ENCODE data around the gene LRP11. TPM values are rescaled to one million over a fixed set of nuclear protein-coding genes. Genes with fewer than 3 reads are reported as not detected.
A peak's percentile ranks its signal among the peaks of the same experiment; 100 is the strongest.

Gene LRP11
- total RNA-seq, 1 donor = 97.2 TPM

GRCh38 chr6:149901444-149902140 lies 37.4 kb upstream of the LRP11 start:
- TF ChIP-seq CTCF (IDR thresholded peaks at IDR 0.05; ENCODE audit: insufficient read depth, low read depth, low read length) = no peak
- no peak overlapping the region for H3K4me3 ChIP-seq (ENCODE audit: low read depth, low read length)
- DNase-seq (ENCODE audit: low read depth) = no peak

- TF ChIP-seq CTCF (IDR thresholded peaks at IDR 0.05; ENCODE audit: insufficient read depth, low read depth, low read length) = no peak
- DNase-seq (ENCODE audit: low read depth) = no peak
- no peak overlapping the region for H3K4me3 ChIP-seq (ENCODE audit: low read depth, low read length)
Observed at GRCh38 chr6:149900620-149901443, 36.7 kb upstream of the LRP11 start.

- no peak for DNase-seq (ENCODE audit: low read depth)
- TF ChIP-seq CTCF (IDR thresholded peaks at IDR 0.05; ENCODE audit: insufficient read depth, low read depth, low read length) = no peak
- no peak overlapping the region for H3K4me3 ChIP-seq (ENCODE audit: low read depth, low read length)
Observed at GRCh38 chr6:149899926-149900619, 35.9 kb upstream of the LRP11 start.

GRCh38 chr6:149899486-149899885 lies 35.3 kb upstream of the LRP11 start:
- no peak for TF ChIP-seq CTCF (IDR thresholded peaks at IDR 0.05; ENCODE audit: insufficient read depth, low read depth, low read length)
- no peak for DNase-seq (ENCODE audit: low read depth)
- no peak overlapping the region for H3K4me3 ChIP-seq (ENCODE audit: low read depth, low read length)

- no peak overlapping the region for H3K4me3 ChIP-seq (ENCODE audit: low read depth, low read length)
- DNase-seq (ENCODE audit: low read depth) = no peak
- no peak for TF ChIP-seq CTCF (IDR thresholded peaks at IDR 0.05; ENCODE audit: insufficient read depth, low read depth, low read length)
Observed at GRCh38 chr6:149898966-149899365, 34.8 kb upstream of the LRP11 start.

GRCh38 chr6:149897855-149898744 lies 33.9 kb upstream of the LRP11 start, which contains the start of gene RAET1E:
Gene RAET1E, minus strand, starts transcription at chr6:149898113. Its CDS starts 7,212 bp downstream, at chr6:149890901.
- DNase-seq (ENCODE audit: low read depth) = no peak
- peak within 1 kb of the TSS; percentile 29 for H3K4me3 ChIP-seq (ENCODE audit: low read depth, low read length)
- TF ChIP-seq CTCF (IDR thresholded peaks at IDR 0.05; ENCODE audit: insufficient read depth, low read depth, low read length) = no peak
